Thyroid gland (tissue), 4 donors: ENCODE data around the gene SMIM12. TPM values are rescaled to one million over a fixed set of nuclear protein-coding genes. Genes with fewer than 3 reads are reported as not detected.
"Not testable (repeated sequence)": the region's sequence is repeated elsewhere in the genome, so short reads cannot be mapped to it uniquely, and the experiment has no call there.

Experiments
- DNase-seq, 2 donors: peaks; one replicate each; pipeline ENCODE4 v3.0.0-alpha.2; 2019
- H3K27ac ChIP-seq, 3 donors: fragments of 200-600 bp; sonication (generic); 1 replicate in 2 of 3; 2 replicates in 1 of 3; pipeline ENCODE4 v1.5.1; 2016 to 2019; ENCODE audit warnings: mild to moderate bottlenecking in 1 of 3, moderate library complexity in 1 of 3
- H3K27me3 ChIP-seq: fragments of 200-600 bp; sonication (generic); one replicate; pipeline ENCODE4 v1.5.1; 2019
- H3K36me3 ChIP-seq, 2 donors: fragments of 200-600 bp; sonication (generic); one replicate each; pipeline ENCODE4 v1.5.1; 2016 to 2019
- H3K4me1 ChIP-seq, 2 donors: fragments of 200-600 bp; sonication (generic); one replicate each; pipeline ENCODE4 v1.5.1; 2017 to 2019
- H3K4me3 ChIP-seq, 3 donors: fragments of 200-600 bp; sonication (generic); replicated peaks in 1 of 3; 1 replicate in 2 of 3; 2 replicates in 1 of 3; pipeline ENCODE4 v1.5.1; 2016; ENCODE audit warnings: mild to moderate bottlenecking in 1 of 3
- H3K9me3 ChIP-seq: fragments of 200-600 bp; sonication (generic); one replicate; pipeline ENCODE4 v1.5.1; 2017
- CTCF ChIP-seq, 6 experiments: fragments of 200-600 bp in 3 of 6; fragments of 450-650 bp in 3 of 6; sonication (generic) in 3 of 6; IDR thresholded peaks; one replicate each; pipeline ENCODE4 v1.5.1; 2016 to 2019; ENCODE audit warnings: antibody characterized with exemption in 6 of 6, mild to moderate bottlenecking in 2 of 6, inconsistent platforms in 1 of 6, moderate library complexity in 1 of 6
- POLR2A ChIP-seq, 2 donors: fragments of 450-650 bp; IDR thresholded peaks; one replicate each; pipeline ENCODE4 v1.6.1; 2017; ENCODE audit warnings: antibody characterized with exemption in 2 of 2, mild to moderate bottlenecking in 2 of 2, moderate library complexity in 1 of 2
- WGBS, 2 donors: methylation state at CpG; one replicate each; pipeline ENCODE4 v1.1.5; 2017; 5-methylcytosine and 5-hydroxymethylcytosine counted together
- intact Hi-C: fragments of 100-400 bp; cut with DNase I; formaldehyde crosslinking; loops from one replicate; pipeline ENCODE4 v1.15.1; 2023
- total RNA-seq, 4 donors: library from RNA; depleted of rRNA; stranded (reverse); fragments of >200 nt; gene quantifications; one replicate each; pipeline ENCODE4 v1.2.3, GENCODE V29; 2016

SMIM12 gene
- total RNA-seq, 4 donors from 2014 or later = 26.5 to 32.8 (median 29.8) TPM

GRCh38 chr1:34822202-34822601 lies 37.3 kb downstream of the SMIM12 start:
- WGBS, 2 donors = 82% methylated on average over 3 of the region's 3 CpGs
- Histone ChIP-seq H3K27me3 (no peaks in the 10 kb centered on the region), H3K9me3 (no peaks in the 10 kb centered on the region), H3K4me3 (no peak overlapping the region), H3K27ac (no peak overlapping the region), H3K4me1 (peaks cover 12 to 31% of the 10 kb centered on the region in 2 donors), H3K36me3 (no peaks in the 10 kb centered on the region)
- TF ChIP-seq CTCF (IDR thresholded peaks at IDR 0.05) (no peak), POLR2A (IDR thresholded peaks at IDR 0.05) (no peak)
- intact Hi-C loops = no loop called here
- no peak for DNase-seq

- H3K4me1 ChIP-seq, H3K27me3 ChIP-seq, DNase-seq, H3K9me3 ChIP-seq, H3K4me3 ChIP-seq, H3K27ac ChIP-seq, intact Hi-C loops, H3K36me3 ChIP-seq: not testable (repeated sequence)
- WGBS, 2 donors = 96% methylated on average over 2 of the region's 2 CpGs
These were observed 40.7 kb downstream of the SMIM12 start for GRCh38 chr1:34818862-34819261.

DNA sequence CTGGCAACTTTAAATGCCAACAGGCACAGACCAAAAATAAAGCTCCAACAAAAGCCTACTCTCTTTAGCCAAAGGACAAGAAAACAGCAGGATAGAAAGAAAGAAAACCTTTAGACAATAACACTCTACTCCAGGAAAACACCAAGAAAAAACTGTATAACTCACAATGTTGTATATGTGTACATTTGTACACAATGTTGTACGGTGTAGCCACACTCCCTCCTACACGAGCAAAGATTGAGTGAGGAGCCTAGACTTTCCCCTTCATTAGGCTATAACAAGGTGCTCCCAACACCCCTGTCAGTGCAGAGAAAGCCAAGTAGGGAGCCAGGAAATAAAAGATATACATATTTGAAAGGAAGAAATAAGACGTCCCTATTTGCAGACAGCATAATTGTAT lies 42.8 kb downstream of the SMIM12 start:
- intact Hi-C loops = no loop called here

GRCh38 chr1:34816332-34816731 lies 43.2 kb downstream of the SMIM12 start:
- Histone ChIP-seq H3K27me3 (no peaks in the 10 kb centered on the region), H3K9me3 (no peaks in the 10 kb centered on the region), H3K36me3 (no peaks in the 10 kb centered on the region), H3K4me3 (no peak overlapping the region), H3K4me1 (peaks cover 0 to 8% of the 10 kb centered on the region in 2 donors), H3K27ac (peak overlapping the region in 1 of 3 donors; percentile 4)
- intact Hi-C loops = no loop called here
- no peak for DNase-seq
- TF ChIP-seq POLR2A (IDR thresholded peaks at IDR 0.05) (no peak), CTCF (IDR thresholded peaks at IDR 0.05) (no peak)

More for the DNA sequence above, 42.8 kb downstream of the SMIM12 start:
- H3K36me3 ChIP-seq = no peaks in the 10 kb centered on the region
- peaks cover 0 to 8% of the 10 kb centered on the region in 2 donors for H3K4me1 ChIP-seq
- H3K4me3 ChIP-seq = no peak overlapping the region
- H3K27ac ChIP-seq = peak overlapping the region in 1 of 3 donors; percentile 4
- no peaks in the 10 kb centered on the region for H3K9me3 ChIP-seq
- TF ChIP-seq CTCF (IDR thresholded peaks at IDR 0.05) (no peak), POLR2A (IDR thresholded peaks at IDR 0.05) (no peak)
- no peaks in the 10 kb centered on the region for H3K27me3 ChIP-seq
- WGBS, 2 donors = 62 to 70% methylated on average over 3 of the region's 3 CpGs
- no peak for DNase-seq

DNA sequence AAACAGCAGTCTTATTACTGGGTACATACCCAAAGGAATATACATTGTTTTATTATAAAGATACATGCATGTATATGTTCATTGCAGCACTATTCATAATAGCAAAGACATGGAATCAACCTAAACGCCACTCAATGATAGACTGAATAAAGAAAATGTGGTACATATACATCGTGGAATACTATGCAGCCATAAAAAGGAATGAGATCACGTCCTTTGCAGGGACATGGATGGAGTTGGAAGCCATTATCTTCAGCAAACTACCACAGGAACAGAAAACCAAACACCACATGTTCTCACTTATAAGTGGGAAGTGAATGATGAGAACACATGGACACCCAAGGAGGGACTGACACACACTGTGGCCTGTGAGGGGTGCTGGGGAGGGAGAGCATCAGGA lies 48.8 kb downstream of the SMIM12 start:
- DNase-seq, intact Hi-C loops, H3K4me3 ChIP-seq, H3K27me3 ChIP-seq, H3K36me3 ChIP-seq, H3K27ac ChIP-seq, H3K4me1 ChIP-seq, H3K9me3 ChIP-seq: not testable (repeated sequence)
- WGBS, 2 donors = 96 to 97% methylated on average over 3 of the region's 3 CpGs

GRCh38 chr1:34808051-34808810 lies 51.3 kb downstream of the SMIM12 start:
- no peak overlapping the region for H3K27ac ChIP-seq
- H3K36me3 ChIP-seq = no peaks in the 10 kb centered on the region
- H3K4me3 ChIP-seq = no peak overlapping the region
- TF ChIP-seq CTCF (IDR thresholded peaks at IDR 0.05) = no peak
- no peak for TF ChIP-seq POLR2A (IDR thresholded peaks at IDR 0.05)
- WGBS, 2 donors = 87 to 91% methylated on average over 8 to 9 of the region's 9 CpGs
- no peaks in the 10 kb centered on the region for H3K9me3 ChIP-seq
- intact Hi-C loops = no loop called here
- H3K27me3 ChIP-seq = no peaks in the 10 kb centered on the region
- peaks cover 0 to 3% of the 10 kb centered on the region in 2 donors for H3K4me1 ChIP-seq
- no peak for DNase-seq
